Smooth muscle cell (in vitro differentiated cells): ENCODE results near the gene ZNF134. TPM values are rescaled to one million over a fixed set of nuclear protein-coding genes. Genes with fewer than 3 reads are reported as not detected.

Experiments used
- DNase-seq: peaks from one replicate; lab custom pipeline; 2025; ENCODE audit not compliant: unreplicated experiment; lab: John Stamatoyannopoulos, UW
- H2AFZ ChIP-seq: fragments of 200-600 bp; sonication (generic); 2 replicates; pipeline ENCODE4 v1.6.0; 2016; ENCODE audit warnings: antibody characterized with exemption, low read depth, mild to moderate bottlenecking
- H3F3A ChIP-seq: fragments of 200-600 bp; sonication (generic); 2 replicates; pipeline ENCODE4 v1.6.0; 2017; ENCODE audit warnings: antibody characterized with exemption, low read depth
- H3K27ac ChIP-seq: fragments of 200-600 bp; sonication (generic); 2 replicates; pipeline ENCODE4 v1.5.1; 2016; ENCODE audit warnings: low read depth, mild to moderate bottlenecking
- H3K27me3 ChIP-seq: fragments of 200-600 bp; sonication (generic); 2 replicates; pipeline ENCODE4 v1.6.1; 2016; ENCODE audit warnings: low read depth, mild to moderate bottlenecking
- H3K36me3 ChIP-seq: fragments of 200-600 bp; sonication (generic); 2 replicates; pipeline ENCODE4 v1.5.1; 2016; ENCODE audit warnings: low read depth
- H3K4me1 ChIP-seq: fragments of 200-600 bp; sonication (generic); 2 replicates; pipeline ENCODE4 v1.5.1; 2016; ENCODE audit warnings: low read depth
- H3K4me2 ChIP-seq: fragments of 200-600 bp; sonication (generic); 2 replicates; pipeline ENCODE4 v1.6.0; 2016; ENCODE audit warnings: mild to moderate bottlenecking
- H3K4me3 ChIP-seq: fragments of 200-600 bp; sonication (generic); 2 replicates; pipeline ENCODE4 v1.5.1; 2016; ENCODE audit warnings: mild to moderate bottlenecking
- H3K79me2 ChIP-seq: fragments of 200-600 bp; sonication (generic); 2 replicates; pipeline ENCODE4 v1.6.0; 2016; ENCODE audit warnings: low read depth, mild to moderate bottlenecking
- H3K9ac ChIP-seq: fragments of 200-600 bp; sonication (generic); 2 replicates; pipeline ENCODE4 v1.6.0; 2016; ENCODE audit warnings: low read depth
- H3K9me3 ChIP-seq: fragments of 200-600 bp; sonication (generic); replicated peaks from 2 replicates; pipeline ENCODE4 v1.5.1; 2016; ENCODE audit warnings: low read depth
- H4K20me1 ChIP-seq: fragments of 200-600 bp; sonication (generic); 2 replicates; pipeline ENCODE4 v1.6.0; 2016; ENCODE audit warnings: low read depth
- WGBS: methylation state at CpG from one replicate; pipeline ENCODE4 v1.1.7; 2016; ENCODE audit warnings: low lambda C conversion rate; 5-methylcytosine and 5-hydroxymethylcytosine counted together
- polyA plus RNA-seq: library from polyadenylated mRNA; unstranded; fragments of >200 nt; fragmentation: Nextera tagmentation; extraction: Ambion mirVana; gene quantifications from 2 replicates; pipeline ENCODE4 v1.2.1, GENCODE V29; 2016
- total RNA-seq: library from RNA; depleted of rRNA; stranded (reverse); fragments of >200 nt; gene quantifications from 2 replicates; pipeline ENCODE4 v1.2.3, GENCODE V29; 2014
- TF ChIP-seq, protein P1 (sequence below): fragments of 200-600 bp; sonication (generic); IDR thresholded peaks from 2 replicates; pipeline ENCODE4 v1.5.1; 2017; ENCODE audit warnings: borderline replicate concordance, mild to moderate bottlenecking, antibody characterized with exemption; ENCODE audit not compliant: insufficient read depth, poor library complexity, severe bottlenecking

ZNF134 gene
- total and polyA plus RNA-seq, 2 experiments from 2014 or later, result 7.0 to 27.6 TPM

DNA sequence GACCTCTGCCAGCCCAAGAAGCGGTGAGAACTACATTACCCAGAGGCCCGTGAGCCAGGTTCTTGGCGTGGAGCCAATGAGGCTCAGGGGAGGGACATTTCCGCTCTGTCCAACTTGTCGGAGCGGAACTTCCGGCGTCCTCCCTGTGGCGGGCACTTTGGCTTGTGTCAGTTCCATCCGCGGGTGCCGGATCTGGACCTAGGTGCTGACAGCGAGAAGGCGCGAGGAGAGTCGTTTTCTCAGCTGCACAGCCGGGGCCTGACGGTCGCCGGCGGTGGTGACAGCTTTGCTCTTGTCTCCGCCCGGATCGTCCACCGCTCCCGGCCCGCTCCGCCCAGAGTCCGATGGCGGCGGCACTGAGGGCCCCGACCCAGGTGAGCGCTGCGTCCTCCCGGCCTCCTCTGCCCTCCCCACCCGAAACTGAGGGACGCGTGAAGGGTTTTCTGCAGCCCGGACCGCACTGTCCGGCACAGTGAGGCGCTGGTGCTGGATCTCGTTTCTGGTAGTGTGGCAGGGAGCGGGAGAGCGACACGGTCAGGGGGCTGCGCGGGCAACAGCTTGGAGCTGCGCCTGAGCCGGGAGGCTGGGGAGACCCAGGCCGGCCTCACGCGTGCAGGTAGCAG, 14.2 kb upstream of the ZNF134 start, which contains the start of gene ZNF530:
Gene ZNF530, plus strand, starts transcription at position 125 of the 623 bp plus-strand sequence. CDS start 4,461 bp downstream, outside the sequence.
- no peak within 1 kb of the TSS for H3K27ac ChIP-seq
- H3K36me3 ChIP-seq, result peaks cover 3% of the 10 kb centered on the region
- H3K79me2 ChIP-seq, result no peaks in the 10 kb centered on the region
- H3K4me1 ChIP-seq, result peaks cover 4% of the 10 kb centered on the region
- TF ChIP-seq, protein P1, sequence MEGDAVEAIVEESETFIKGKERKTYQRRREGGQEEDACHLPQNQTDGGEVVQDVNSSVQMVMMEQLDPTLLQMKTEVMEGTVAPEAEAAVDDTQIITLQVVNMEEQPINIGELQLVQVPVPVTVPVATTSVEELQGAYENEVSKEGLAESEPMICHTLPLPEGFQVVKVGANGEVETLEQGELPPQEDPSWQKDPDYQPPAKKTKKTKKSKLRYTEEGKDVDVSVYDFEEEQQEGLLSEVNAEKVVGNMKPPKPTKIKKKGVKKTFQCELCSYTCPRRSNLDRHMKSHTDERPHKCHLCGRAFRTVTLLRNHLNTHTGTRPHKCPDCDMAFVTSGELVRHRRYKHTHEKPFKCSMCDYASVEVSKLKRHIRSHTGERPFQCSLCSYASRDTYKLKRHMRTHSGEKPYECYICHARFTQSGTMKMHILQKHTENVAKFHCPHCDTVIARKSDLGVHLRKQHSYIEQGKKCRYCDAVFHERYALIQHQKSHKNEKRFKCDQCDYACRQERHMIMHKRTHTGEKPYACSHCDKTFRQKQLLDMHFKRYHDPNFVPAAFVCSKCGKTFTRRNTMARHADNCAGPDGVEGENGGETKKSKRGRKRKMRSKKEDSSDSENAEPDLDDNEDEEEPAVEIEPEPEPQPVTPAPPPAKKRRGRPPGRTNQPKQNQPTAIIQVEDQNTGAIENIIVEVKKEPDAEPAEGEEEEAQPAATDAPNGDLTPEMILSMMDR, result no peak
- peak within 1 kb of the TSS; percentile 93 for H2AFZ ChIP-seq
- WGBS, result 2% methylated on average over 52 of the region's 53 CpGs
- peak; percentile 53 for DNase-seq
- peak within 1 kb of the TSS; percentile 53 for H3K9ac ChIP-seq
- H3K27me3 ChIP-seq, result no peaks in the 10 kb centered on the region
- no peaks in the 10 kb centered on the region for H4K20me1 ChIP-seq
- no peaks in the 10 kb centered on the region for H3K9me3 ChIP-seq
- peak within 1 kb of the TSS; percentile 88 for H3K4me2 ChIP-seq
- H3F3A ChIP-seq, result no peaks in the 10 kb centered on the region
- H3K4me3 ChIP-seq, result peak within 1 kb of the TSS; percentile 78

DNA sequence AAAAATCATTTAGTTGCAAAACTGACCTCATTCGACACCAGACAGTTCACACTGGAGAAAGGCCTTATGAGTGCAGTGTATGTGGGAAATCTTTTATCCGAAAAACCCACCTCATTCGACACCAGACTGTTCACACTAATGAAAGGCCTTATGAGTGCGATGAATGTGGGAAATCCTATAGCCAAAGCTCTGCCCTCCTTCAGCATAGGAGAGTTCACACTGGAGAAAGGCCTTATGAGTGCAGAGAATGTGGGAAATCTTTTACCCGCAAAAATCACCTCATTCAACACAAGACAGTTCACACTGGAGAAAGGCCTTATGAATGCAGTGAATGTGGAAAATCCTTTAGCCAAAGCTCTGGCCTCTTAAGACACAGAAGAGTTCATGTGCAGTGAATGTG, 7.1 kb upstream of the ZNF134 start:
- Histone ChIP-seq H3K9ac (no peak overlapping the region), H2AFZ (no peak overlapping the region), H3K79me2 (no peaks in the 10 kb centered on the region), H3F3A (no peaks in the 10 kb centered on the region), H3K36me3 (peaks cover 22% of the 10 kb centered on the region), H3K27ac (no peak overlapping the region), H3K4me3 (no peak overlapping the region), H3K4me2 (no peak overlapping the region), H4K20me1 (no peaks in the 10 kb centered on the region), H3K9me3 (no peaks in the 10 kb centered on the region), H3K27me3 (no peaks in the 10 kb centered on the region), H3K4me1 (no peaks in the 10 kb centered on the region)
- DNase-seq, result no peak
- TF ChIP-seq, protein P1, result no peak
- 97% methylated on average over 5 of the region's 5 CpGs for WGBS

DNA sequence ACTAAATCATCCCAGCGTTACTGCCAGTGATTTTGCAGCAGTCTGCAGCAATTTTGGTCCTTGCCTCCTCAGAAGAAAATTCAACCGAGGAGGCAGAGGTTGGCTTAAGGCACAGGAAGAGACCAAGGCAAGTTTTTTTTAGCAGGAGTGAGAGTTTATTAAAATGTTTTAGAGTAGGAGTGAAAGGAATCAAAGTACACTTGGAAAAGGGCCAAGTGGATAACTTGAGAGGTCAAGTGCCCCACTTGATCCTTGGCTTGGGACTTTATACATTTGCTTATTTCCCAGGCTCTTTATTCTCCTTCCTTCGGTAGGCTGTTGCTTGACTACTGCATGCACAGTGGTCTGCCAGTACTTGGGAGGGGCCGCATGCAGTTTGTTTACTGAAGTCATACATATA, 2.9 kb upstream of the ZNF134 start:
- Histone ChIP-seq H3K4me1 (no peaks in the 10 kb centered on the region), H3K27me3 (no peaks in the 10 kb centered on the region), H3K27ac (no peak overlapping the region), H3K9ac (no peak overlapping the region), H3K4me2 (no peak overlapping the region), H3K36me3 (peaks cover 11% of the 10 kb centered on the region), H2AFZ (no peak overlapping the region), H4K20me1 (no peaks in the 10 kb centered on the region), H3K9me3 (no peaks in the 10 kb centered on the region), H3F3A (no peaks in the 10 kb centered on the region), H3K4me3 (no peak overlapping the region), H3K79me2 (peaks cover 22% of the 10 kb centered on the region)
- 90% methylated on average over 4 of the region's 4 CpGs for WGBS
- TF ChIP-seq, protein P1, result no peak
- DNase-seq, result no peak

DNA sequence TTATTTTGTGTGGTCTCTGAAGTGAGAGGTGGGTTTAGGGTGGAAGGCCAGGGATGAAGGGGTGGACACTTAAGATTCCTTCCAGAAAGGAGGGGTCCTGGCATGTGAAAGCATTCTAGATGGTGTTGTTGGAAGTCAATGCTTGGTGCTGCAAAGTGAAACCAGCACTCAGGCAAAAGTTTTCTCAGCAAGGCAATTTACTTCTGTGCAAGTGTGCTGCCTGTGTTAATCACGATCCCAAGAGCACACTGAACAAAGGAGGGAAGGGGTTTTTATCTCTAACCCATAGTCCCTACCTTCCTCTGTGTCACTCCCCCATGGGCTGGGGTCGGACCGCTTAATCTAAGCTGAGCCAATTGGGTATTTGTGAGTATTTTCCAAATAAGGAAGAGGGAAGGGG, 1.3 kb downstream of the ZNF134 start:
- Histone ChIP-seq H4K20me1 (no peaks in the 10 kb centered on the region), H3K36me3 (peaks cover 33% of the 10 kb centered on the region), H3K9ac (no peak overlapping the region), H3K27ac (no peak overlapping the region), H3K27me3 (no peaks in the 10 kb centered on the region), H3F3A (no peaks in the 10 kb centered on the region), H3K4me3 (peak overlapping the region; percentile 98), H3K4me1 (no peaks in the 10 kb centered on the region), H3K9me3 (peaks cover 27% of the 10 kb centered on the region), H3K4me2 (peak overlapping the region; percentile 95), H3K79me2 (peaks cover 60% of the 10 kb centered on the region), H2AFZ (no peak overlapping the region)
- TF ChIP-seq, protein P1, result no peak
- 94% methylated on average over 3 of the region's 3 CpGs for WGBS
- no peak for DNase-seq
